Measurements from ENCODE around the gene XAGE1A.
"Not testable (repeated sequence)": the region's sequence is repeated elsewhere in the genome, so short reads cannot be mapped to it uniquely, and the experiment has no call there.

Gene XAGE1A

DNA sequence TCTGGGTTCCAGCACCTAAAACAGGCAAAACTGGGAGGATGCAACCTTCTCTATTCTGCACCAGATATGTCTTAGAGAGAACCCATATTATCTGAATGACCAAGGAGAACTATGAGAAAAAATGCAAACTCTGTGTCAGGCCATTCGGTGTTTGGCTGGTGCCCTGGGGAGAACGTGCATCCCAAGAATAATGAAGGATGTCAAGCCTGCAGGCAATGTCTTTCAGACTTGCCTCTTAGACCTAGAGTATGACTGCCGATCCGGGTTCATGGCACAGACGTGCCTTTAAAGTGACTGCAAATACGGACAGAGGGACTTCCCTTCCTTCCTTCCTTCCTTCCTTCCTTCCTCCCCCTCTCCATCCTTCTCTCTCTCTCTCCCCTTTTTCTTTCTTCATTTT is 14.3 kb downstream of the XAGE1A start:
- Histone ChIP-seq H3K36me3 (ENCODE audit: control insufficient read depth in 4 of 4, insufficient read depth in 4 of 4, low read length in 3 of 4) (no peaks in the 10 kb centered on the region), H3K27ac (ENCODE audit: insufficient read depth in 1 of 2, low read depth in 1 of 2, low read length in 2 of 2, poor library complexity in 1 of 2, severe bottlenecking in 2 of 2) (no peak overlapping the region), H3K4me3 (ENCODE audit: control insufficient read depth in 1 of 7, extremely low read depth in 1 of 7, insufficient read depth in 4 of 7, low read depth in 2 of 7, low read length in 6 of 7) (no peak overlapping the region), H3K27me3 (replicated peaks in 2 of 5; ENCODE audit: control insufficient read depth in 4 of 5, insufficient read depth in 5 of 5, low read length in 4 of 5) (peaks cover 0 to 21% (median 0%) of the 10 kb centered on the region in 5 experiments), H3K9me3 (ENCODE audit: control extremely low read depth in 1 of 5, control insufficient read depth in 4 of 5, insufficient read depth in 2 of 5, low read depth in 1 of 5, low read length in 4 of 5) (no peaks in the 10 kb centered on the region), H3K4me1 (ENCODE audit: control extremely low read depth in 1 of 4, control insufficient read depth in 4 of 4, insufficient read depth in 4 of 4, low read length in 3 of 4) (no peaks in the 10 kb centered on the region)
- ChIA-PET CTCF (no interaction called here), POLR2A (no interaction called here)
- 56% methylated on average over 6 of the region's 6 CpGs for whole genome bisulfite sequencing (ENCODE audit: insufficient coverage)
- DNase-seq: no peak

DNA sequence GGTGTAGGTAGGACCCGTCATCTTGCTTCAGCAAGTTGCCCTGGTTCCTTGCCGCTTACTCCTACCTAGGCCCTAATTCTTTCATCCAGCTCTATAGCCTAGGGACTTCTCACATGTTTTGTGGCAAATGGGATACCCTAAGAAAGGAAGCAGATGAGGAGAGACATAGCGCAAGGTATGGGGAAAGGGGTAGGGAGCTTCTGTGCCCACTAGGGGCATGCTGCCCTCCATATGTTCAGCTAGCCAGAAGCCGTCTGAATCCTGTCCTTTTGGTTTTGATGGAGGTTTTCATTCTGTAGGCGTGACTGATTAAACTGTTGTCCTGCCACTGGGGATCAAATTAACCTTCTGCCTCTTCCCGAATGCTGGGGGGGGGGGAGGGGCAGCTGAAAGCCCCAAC is 15.5 kb downstream of the XAGE1A start:
- H3K4me1 ChIP-seq (ENCODE audit: control extremely low read depth in 1 of 4, control insufficient read depth in 4 of 4, insufficient read depth in 4 of 4, low read length in 3 of 4); DNase-seq; CTCF ChIA-PET; POLR2A ChIA-PET; H3K36me3 ChIP-seq (ENCODE audit: control insufficient read depth in 4 of 4, insufficient read depth in 4 of 4, low read length in 3 of 4); H3K9me3 ChIP-seq (ENCODE audit: control extremely low read depth in 1 of 5, control insufficient read depth in 4 of 5, insufficient read depth in 2 of 5, low read depth in 1 of 5, low read length in 4 of 5); H3K4me3 ChIP-seq (ENCODE audit: control insufficient read depth in 1 of 7, extremely low read depth in 1 of 7, insufficient read depth in 4 of 7, low read depth in 2 of 7, low read length in 6 of 7); H3K27ac ChIP-seq (ENCODE audit: insufficient read depth in 1 of 2, low read depth in 1 of 2, low read length in 2 of 2, poor library complexity in 1 of 2, severe bottlenecking in 2 of 2): not testable (repeated sequence)
- WGBS (ENCODE audit: insufficient coverage): no CpG with 5 or more reads among the region's 6 CpGs
- H3K27me3 ChIP-seq (replicated peaks in 2 of 5; ENCODE audit: control insufficient read depth in 4 of 5, insufficient read depth in 5 of 5, low read length in 4 of 5): peaks cover 0 to 15% (median 0%) of the 10 kb centered on the region in 5 experiments

DNA sequence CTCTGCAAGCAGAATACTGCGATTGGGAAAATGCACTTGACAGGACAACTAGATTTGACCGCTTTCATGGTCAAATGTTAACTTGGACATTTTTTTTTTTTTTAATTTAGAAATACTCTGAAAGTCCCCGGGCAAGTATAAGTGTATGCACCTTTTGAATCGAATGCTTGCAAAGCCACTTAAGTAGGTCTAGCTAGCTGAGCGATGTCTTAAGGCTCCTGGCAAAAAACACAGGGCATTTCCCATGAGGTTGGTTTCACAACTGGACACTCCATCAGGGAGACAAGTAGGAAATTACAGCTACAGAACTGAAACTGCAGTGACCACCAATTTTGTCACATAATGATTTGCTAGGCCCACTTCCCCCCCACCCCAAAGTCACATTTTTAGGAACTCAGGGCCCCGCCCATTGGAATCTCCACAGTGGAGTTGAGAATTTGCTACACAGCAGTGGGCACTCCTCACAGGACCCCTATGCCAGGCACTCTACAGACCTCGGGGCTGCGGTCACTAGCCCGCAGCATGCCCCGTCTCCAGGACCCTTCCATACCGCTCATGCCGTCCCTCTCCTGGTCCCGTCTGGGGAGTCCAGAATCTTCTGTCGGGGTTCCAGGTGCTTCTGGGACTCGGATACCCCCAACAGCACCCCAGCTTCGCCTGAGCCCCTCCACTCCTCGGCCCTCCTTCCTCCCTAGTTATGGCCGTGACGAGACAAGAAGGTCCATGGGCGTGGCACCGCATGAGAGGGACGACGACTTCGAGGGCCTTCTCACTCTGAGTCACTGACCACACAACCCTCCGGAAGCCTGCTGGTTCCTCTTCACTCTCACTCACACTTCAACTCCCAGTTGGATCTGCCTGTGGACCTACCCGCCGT is 20.7 kb downstream of the XAGE1A start:
- H3K27me3 ChIP-seq (replicated peaks in 2 of 5; ENCODE audit: control insufficient read depth in 4 of 5, insufficient read depth in 5 of 5, low read length in 4 of 5); H3K36me3 ChIP-seq (ENCODE audit: control insufficient read depth in 4 of 4, insufficient read depth in 4 of 4, low read length in 3 of 4); H3K27ac ChIP-seq (ENCODE audit: insufficient read depth in 1 of 2, low read depth in 1 of 2, low read length in 2 of 2, poor library complexity in 1 of 2, severe bottlenecking in 2 of 2); H3K9me3 ChIP-seq (ENCODE audit: control extremely low read depth in 1 of 5, control insufficient read depth in 4 of 5, insufficient read depth in 2 of 5, low read depth in 1 of 5, low read length in 4 of 5); POLR2A ChIA-PET; CTCF ChIA-PET; DNase-seq; H3K4me1 ChIP-seq (ENCODE audit: control extremely low read depth in 1 of 4, control insufficient read depth in 4 of 4, insufficient read depth in 4 of 4, low read length in 3 of 4); H3K4me3 ChIP-seq (ENCODE audit: control insufficient read depth in 1 of 7, extremely low read depth in 1 of 7, insufficient read depth in 4 of 7, low read depth in 2 of 7, low read length in 6 of 7): not testable (repeated sequence)
- no CpG with 5 or more reads among the region's 27 CpGs for WGBS (ENCODE audit: insufficient coverage)

DNA sequence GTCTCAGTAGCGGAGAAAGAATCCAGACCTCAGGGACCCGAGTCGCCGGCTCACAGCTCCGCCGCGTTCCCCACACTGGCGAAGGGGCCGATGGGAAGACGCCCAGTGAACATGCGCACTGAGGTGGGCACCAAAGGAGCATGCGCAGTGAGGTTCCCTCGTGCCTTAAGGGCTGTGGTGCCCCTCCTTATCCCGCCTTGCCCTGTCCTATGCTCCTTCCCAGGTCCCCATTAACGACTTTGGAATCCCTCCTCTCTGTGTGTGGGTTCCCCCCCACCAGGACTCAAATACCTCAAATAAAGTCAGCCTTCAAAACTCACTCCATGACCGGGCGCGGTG is 21.3 kb downstream of the XAGE1A start, which contains the start of gene XAGE1B:
XAGE1B (minus strand) TSS at position 77 of the 339 bp plus-strand sequence. CDS start 1,536 bp downstream, outside the sequence.
- CTCF ChIA-PET: not testable (repeated sequence)

DNA sequence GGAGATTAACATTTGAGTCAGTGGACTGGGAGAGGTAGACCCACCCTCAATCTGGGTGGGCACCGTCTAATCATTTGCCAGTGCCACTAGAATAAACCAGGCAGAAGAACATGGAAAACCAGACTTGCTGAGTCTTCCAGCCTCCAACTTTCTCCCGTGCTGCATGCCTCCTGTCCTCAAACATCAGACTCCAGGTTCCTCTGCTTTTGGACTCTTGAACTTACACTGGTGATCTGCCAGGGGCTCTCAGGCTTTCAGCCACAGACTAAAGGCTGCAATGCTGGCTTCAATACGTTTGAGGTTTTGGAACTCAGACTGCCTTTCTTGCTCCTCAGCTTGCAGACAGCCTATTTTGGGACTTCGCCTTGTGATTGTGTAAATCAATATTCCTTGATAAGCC is 45.4 kb downstream of the XAGE1A start:
- H3K9me3 ChIP-seq (ENCODE audit: control extremely low read depth in 1 of 5, control insufficient read depth in 4 of 5, insufficient read depth in 2 of 5, low read depth in 1 of 5, low read length in 4 of 5); POLR2A ChIA-PET; DNase-seq; H3K27ac ChIP-seq (ENCODE audit: insufficient read depth in 1 of 2, low read depth in 1 of 2, low read length in 2 of 2, poor library complexity in 1 of 2, severe bottlenecking in 2 of 2); H3K4me1 ChIP-seq (ENCODE audit: control extremely low read depth in 1 of 4, control insufficient read depth in 4 of 4, insufficient read depth in 4 of 4, low read length in 3 of 4); H3K4me3 ChIP-seq (ENCODE audit: control insufficient read depth in 1 of 7, extremely low read depth in 1 of 7, insufficient read depth in 4 of 7, low read depth in 2 of 7, low read length in 6 of 7); CTCF ChIA-PET; H3K27me3 ChIP-seq (replicated peaks in 2 of 5; ENCODE audit: control insufficient read depth in 4 of 5, insufficient read depth in 5 of 5, low read length in 4 of 5); H3K36me3 ChIP-seq (ENCODE audit: control insufficient read depth in 4 of 4, insufficient read depth in 4 of 4, low read length in 3 of 4): not testable (repeated sequence)
- 86% methylated on average over 4 of the region's 4 CpGs for WGBS (ENCODE audit: insufficient coverage)

More for the DNA sequence above, 21.3 kb downstream of the XAGE1A start, which contains the start of gene XAGE1B:
- WGBS (ENCODE audit: insufficient coverage): no CpG with 5 or more reads among the region's 18 CpGs
- H3K9me3 ChIP-seq (ENCODE audit: control extremely low read depth in 1 of 5, control insufficient read depth in 4 of 5, insufficient read depth in 2 of 5, low read depth in 1 of 5, low read length in 4 of 5); POLR2A ChIA-PET; H3K4me1 ChIP-seq (ENCODE audit: control extremely low read depth in 1 of 4, control insufficient read depth in 4 of 4, insufficient read depth in 4 of 4, low read length in 3 of 4); H3K27ac ChIP-seq (ENCODE audit: insufficient read depth in 1 of 2, low read depth in 1 of 2, low read length in 2 of 2, poor library complexity in 1 of 2, severe bottlenecking in 2 of 2); H3K4me3 ChIP-seq (ENCODE audit: control insufficient read depth in 1 of 7, extremely low read depth in 1 of 7, insufficient read depth in 4 of 7, low read depth in 2 of 7, low read length in 6 of 7); DNase-seq; H3K27me3 ChIP-seq (replicated peaks in 2 of 5; ENCODE audit: control insufficient read depth in 4 of 5, insufficient read depth in 5 of 5, low read length in 4 of 5); H3K36me3 ChIP-seq (ENCODE audit: control insufficient read depth in 4 of 4, insufficient read depth in 4 of 4, low read length in 3 of 4): not testable (repeated sequence)

DNA sequence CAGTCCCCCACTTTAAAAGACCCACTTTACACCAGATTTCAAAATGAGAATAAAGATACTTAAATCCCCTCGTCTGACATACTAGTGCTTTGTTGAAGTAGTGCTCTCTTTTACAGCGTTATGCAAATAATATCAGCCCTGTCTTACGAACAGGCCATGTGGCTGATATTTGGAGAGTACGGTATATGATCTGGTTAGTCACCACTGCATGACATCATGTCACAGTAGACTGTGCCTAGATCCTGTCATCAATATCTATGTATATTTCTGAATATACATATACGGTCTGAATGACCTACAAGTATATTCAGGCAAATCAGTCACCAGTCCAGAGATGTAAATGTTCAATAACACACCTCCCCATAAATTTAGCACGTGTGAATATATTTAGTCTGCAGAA is 46.7 kb downstream of the XAGE1A start:
- Histone ChIP-seq H3K4me3 (ENCODE audit: control insufficient read depth in 1 of 7, extremely low read depth in 1 of 7, insufficient read depth in 4 of 7, low read depth in 2 of 7, low read length in 6 of 7) (no peak overlapping the region), H3K9me3 (ENCODE audit: control extremely low read depth in 1 of 5, control insufficient read depth in 4 of 5, insufficient read depth in 2 of 5, low read depth in 1 of 5, low read length in 4 of 5) (no peaks in the 10 kb centered on the region), H3K27ac (ENCODE audit: insufficient read depth in 1 of 2, low read depth in 1 of 2, low read length in 2 of 2, poor library complexity in 1 of 2, severe bottlenecking in 2 of 2) (no peak overlapping the region), H3K4me1 (ENCODE audit: control extremely low read depth in 1 of 4, control insufficient read depth in 4 of 4, insufficient read depth in 4 of 4, low read length in 3 of 4) (peaks cover 0 to 2% (median 0%) of the 10 kb centered on the region in 4 experiments), H3K27me3 (replicated peaks in 2 of 5; ENCODE audit: control insufficient read depth in 4 of 5, insufficient read depth in 5 of 5, low read length in 4 of 5) (peaks cover 0 to 7% (median 0%) of the 10 kb centered on the region in 5 experiments), H3K36me3 (ENCODE audit: control insufficient read depth in 4 of 4, insufficient read depth in 4 of 4, low read length in 3 of 4) (no peaks in the 10 kb centered on the region)
- POLR2A ChIA-PET: no interaction called here
- CTCF ChIA-PET: no interaction called here
- 100% methylated on average over 1 of the region's 6 CpGs for WGBS (ENCODE audit: insufficient coverage)
- no peak for DNase-seq

DNA sequence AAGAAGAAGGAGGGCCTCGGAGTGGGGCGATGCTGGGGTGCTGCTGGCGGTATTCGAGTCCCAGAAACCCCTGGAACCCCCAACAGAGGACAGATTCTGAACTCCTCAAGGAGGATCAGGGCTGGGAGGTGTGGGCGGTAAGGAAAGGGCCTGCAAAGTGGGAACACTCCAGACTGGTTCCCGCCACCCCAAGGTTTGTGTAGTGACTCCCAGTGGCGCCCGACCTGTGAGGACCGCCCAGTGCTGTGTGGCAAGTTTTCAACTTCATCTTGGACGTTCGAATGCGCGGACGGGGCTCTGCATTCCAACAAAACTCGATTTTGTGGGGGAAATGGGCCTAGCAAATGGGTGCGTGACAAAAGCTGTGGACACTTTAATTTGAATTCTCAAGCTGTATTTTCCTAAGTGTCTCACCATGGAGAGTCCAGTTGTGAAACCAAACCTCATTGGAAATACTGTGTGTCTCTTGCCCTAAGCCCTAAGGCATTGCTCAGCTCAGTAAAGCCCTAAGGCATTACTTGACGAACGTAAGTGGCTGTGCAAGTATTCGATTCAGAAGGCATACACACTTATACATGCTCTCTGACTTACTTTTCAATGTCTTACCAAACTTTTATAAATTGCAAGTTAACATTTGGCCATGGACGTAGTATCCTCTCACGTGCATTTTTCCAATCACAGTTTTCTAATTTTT is 48.7 kb downstream of the XAGE1A start:
- CTCF ChIA-PET: no interaction called here
- no peaks in the 10 kb centered on the region for H3K36me3 ChIP-seq (ENCODE audit: control insufficient read depth in 4 of 4, insufficient read depth in 4 of 4, low read length in 3 of 4)
- H3K9me3 ChIP-seq (ENCODE audit: control extremely low read depth in 1 of 5, control insufficient read depth in 4 of 5, insufficient read depth in 2 of 5, low read depth in 1 of 5, low read length in 4 of 5): no peaks in the 10 kb centered on the region
- POLR2A ChIA-PET: no interaction called here
- no peak overlapping the region for H3K4me3 ChIP-seq (ENCODE audit: control insufficient read depth in 1 of 7, extremely low read depth in 1 of 7, insufficient read depth in 4 of 7, low read depth in 2 of 7, low read length in 6 of 7)
- 80% methylated on average over 19 of the region's 21 CpGs for WGBS (ENCODE audit: insufficient coverage)
- no peak for DNase-seq
- H3K27ac ChIP-seq (ENCODE audit: insufficient read depth in 1 of 2, low read depth in 1 of 2, low read length in 2 of 2, poor library complexity in 1 of 2, severe bottlenecking in 2 of 2): no peak overlapping the region
- peaks cover 0 to 7% (median 0%) of the 10 kb centered on the region in 5 experiments for H3K27me3 ChIP-seq (replicated peaks in 2 of 5; ENCODE audit: control insufficient read depth in 4 of 5, insufficient read depth in 5 of 5, low read length in 4 of 5)
- peaks cover 0 to 2% (median 0%) of the 10 kb centered on the region in 4 experiments for H3K4me1 ChIP-seq (ENCODE audit: control extremely low read depth in 1 of 4, control insufficient read depth in 4 of 4, insufficient read depth in 4 of 4, low read length in 3 of 4)
